ENCODE measurements around the gene OSBP2. TPM values are rescaled to one million over a fixed set of nuclear protein-coding genes. Genes with fewer than 3 reads are reported as not detected.
"Not testable (repeated sequence)": the region's sequence is repeated elsewhere in the genome, so short reads cannot be mapped to it uniquely, and the experiment has no call there.

OSBP2 gene
- total RNA-seq, 1 experiment from 2014 or later = 7.1 TPM

GRCh38 chr22:30704978-30705377 is 10.3 kb downstream of the OSBP2 start:
- Histone ChIP-seq H3K9me3 (ENCODE audit: insufficient read depth, low read depth) (0 out of 2 replicates have a peak, but pooled peaks cover 3% of the 10 kb centered on the region), H3K4me1 (replicated peaks; ENCODE audit: insufficient read depth) (peaks cover 13% of the 10 kb centered on the region), H3K4me3 (no peak overlapping the region), H3K27me3 (ENCODE audit: insufficient read depth, low read depth) (no peaks in the 10 kb centered on the region), H4K20me1 (ENCODE audit: insufficient read depth) (no peaks in the 10 kb centered on the region), H2AFZ (no peak overlapping the region), H3K27ac (no peak overlapping the region), H3K9me2 (ENCODE audit: insufficient read depth) (no peaks in the 10 kb centered on the region), H3K36me3 (ENCODE audit: low read depth) (no peaks in the 10 kb centered on the region), H3F3A (ENCODE audit: insufficient read depth, low read depth) (peaks cover 14% of the 10 kb centered on the region), H3K4me2 (no peak overlapping the region), H3K79me2 (ENCODE audit: low read depth) (no peaks in the 10 kb centered on the region)
- no peak for DNase-seq
- TF ChIP-seq CTCF (conservative IDR thresholded peaks at IDR 0.05) (no peak), EZH2 (IDR thresholded peaks at IDR 0.05; ENCODE audit: low read depth) (no peak)
- ChIA-PET POLR2A (ENCODE audit: unreplicated experiment) (no interaction called here), CTCF (no interaction called here)
- intact Hi-C loops (cut with micrococcal nuclease; ENCODE audit: unreplicated experiment) = no loop called here
- BruUV-seq (replicated peaks) = no TSS peak

GRCh38 chr22:30705710-30706651 is 11.3 kb downstream of the OSBP2 start:
- Histone ChIP-seq H3K27me3 (ENCODE audit: insufficient read depth, low read depth) (no peaks in the 10 kb centered on the region), H3K9me2 (ENCODE audit: insufficient read depth) (no peaks in the 10 kb centered on the region), H3K9me3 (ENCODE audit: insufficient read depth, low read depth) (0 out of 2 replicates have a peak, but pooled peaks cover 3% of the 10 kb centered on the region), H3K36me3 (ENCODE audit: low read depth) (no peaks in the 10 kb centered on the region), H3F3A (ENCODE audit: insufficient read depth, low read depth) (peaks cover 13% of the 10 kb centered on the region), H3K27ac (no peak overlapping the region), H4K20me1 (ENCODE audit: insufficient read depth) (no peaks in the 10 kb centered on the region), H3K4me3 (no peak overlapping the region), H2AFZ (no peak overlapping the region), H3K4me2 (no peak overlapping the region), H3K4me1 (replicated peaks; ENCODE audit: insufficient read depth) (peaks cover 13% of the 10 kb centered on the region), H3K79me2 (ENCODE audit: low read depth) (no peaks in the 10 kb centered on the region)
- ChIA-PET POLR2A (ENCODE audit: unreplicated experiment) (no interaction called here), CTCF (no interaction called here)
- no peak for TF ChIP-seq EZH2 (IDR thresholded peaks at IDR 0.05; ENCODE audit: low read depth)
- no peak for TF ChIP-seq CTCF (conservative IDR thresholded peaks at IDR 0.05)
- no TSS peak for BruUV-seq (replicated peaks)
- no peak for DNase-seq
- intact Hi-C loops (cut with micrococcal nuclease; ENCODE audit: unreplicated experiment) = no loop called here

GRCh38 chr22:30709980-30710379 is 15.3 kb downstream of the OSBP2 start:
- H3K9me3 ChIP-seq (ENCODE audit: insufficient read depth, low read depth); H2AFZ ChIP-seq; H3K4me3 ChIP-seq; CTCF ChIA-PET; H3K4me2 ChIP-seq; H3K9me2 ChIP-seq (ENCODE audit: insufficient read depth); H3K4me1 ChIP-seq (replicated peaks; ENCODE audit: insufficient read depth); H3K27ac ChIP-seq; POLR2A ChIA-PET (ENCODE audit: unreplicated experiment); H3K79me2 ChIP-seq (ENCODE audit: low read depth); intact Hi-C loops (cut with micrococcal nuclease; ENCODE audit: unreplicated experiment); BruUV-seq (replicated peaks); H3K27me3 ChIP-seq (ENCODE audit: insufficient read depth, low read depth); DNase-seq; H3F3A ChIP-seq (ENCODE audit: insufficient read depth, low read depth); H3K36me3 ChIP-seq (ENCODE audit: low read depth); H4K20me1 ChIP-seq (ENCODE audit: insufficient read depth): not testable (repeated sequence)

Measured in PC-9 (cell line).